GM12872 (cell line): Measurements from ENCODE around the gene IGFBP2.
A peak's percentile ranks its signal among the peaks of the same experiment; 100 is the strongest.

Source experiments
- CTCF ChIP-seq: IDR thresholded peaks from 3 replicates; pipeline ENCODE4 v1.5.1; 2011; ENCODE audit warnings: low read depth, mild to moderate bottlenecking, low read length, moderate library complexity; ENCODE audit not compliant: insufficient read depth

Gene IGFBP2

DNA sequence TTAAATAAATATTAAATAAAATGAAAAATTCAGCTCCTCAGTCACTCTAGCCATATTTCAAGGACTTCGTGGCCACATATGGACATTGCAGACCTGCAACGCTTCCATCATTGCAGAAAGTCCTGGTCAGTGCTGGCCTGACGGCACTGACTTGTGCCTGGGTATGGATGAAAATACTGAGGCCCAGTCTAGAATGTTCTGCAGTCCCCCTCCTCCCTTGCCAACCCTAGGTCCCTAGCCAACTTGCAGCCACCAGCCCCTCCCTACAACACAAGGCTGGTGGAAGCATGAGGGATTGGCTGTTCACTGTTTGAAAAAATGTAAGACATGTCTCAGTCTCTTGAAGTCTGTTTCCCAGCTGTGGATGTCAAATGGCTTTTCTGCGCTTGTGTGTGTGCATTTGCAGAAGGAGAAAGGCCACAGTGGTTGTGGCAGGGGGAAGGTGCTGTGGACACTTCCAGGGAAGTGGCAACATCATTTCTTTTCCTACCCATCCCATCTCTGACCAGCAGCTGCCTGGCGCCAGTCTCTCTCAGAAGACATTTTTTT is 52.2 kb downstream of the IGFBP2 start:
- TF ChIP-seq CTCF = no peak

DNA sequence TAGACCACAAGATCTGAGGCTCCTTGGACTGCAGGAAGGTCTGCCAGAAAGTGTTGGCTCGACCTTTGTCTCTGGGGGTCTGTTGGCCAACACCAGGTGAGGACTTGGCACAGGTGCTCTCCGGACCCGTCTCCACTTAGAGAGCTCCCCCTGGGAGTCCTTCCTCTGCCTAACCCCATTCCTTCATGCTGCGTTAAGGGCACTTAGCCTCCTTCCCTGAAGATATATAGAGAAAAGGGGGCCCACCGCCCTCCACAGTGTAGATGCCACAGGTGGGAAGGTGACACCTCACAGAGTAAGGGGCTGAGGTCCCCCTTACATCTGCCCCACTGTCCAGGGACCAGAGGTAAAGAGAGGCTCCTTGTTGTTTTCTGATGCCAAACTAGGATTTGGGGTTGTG is 53.9 kb downstream of the IGFBP2 start:
- no peak for TF ChIP-seq CTCF

- TF ChIP-seq CTCF = peak; percentile 46; the same call in 2 of the 3 replicates
These were observed 54.4 kb downstream of the IGFBP2 start for GRCh38 chr2:216687646-216688045.

DNA sequence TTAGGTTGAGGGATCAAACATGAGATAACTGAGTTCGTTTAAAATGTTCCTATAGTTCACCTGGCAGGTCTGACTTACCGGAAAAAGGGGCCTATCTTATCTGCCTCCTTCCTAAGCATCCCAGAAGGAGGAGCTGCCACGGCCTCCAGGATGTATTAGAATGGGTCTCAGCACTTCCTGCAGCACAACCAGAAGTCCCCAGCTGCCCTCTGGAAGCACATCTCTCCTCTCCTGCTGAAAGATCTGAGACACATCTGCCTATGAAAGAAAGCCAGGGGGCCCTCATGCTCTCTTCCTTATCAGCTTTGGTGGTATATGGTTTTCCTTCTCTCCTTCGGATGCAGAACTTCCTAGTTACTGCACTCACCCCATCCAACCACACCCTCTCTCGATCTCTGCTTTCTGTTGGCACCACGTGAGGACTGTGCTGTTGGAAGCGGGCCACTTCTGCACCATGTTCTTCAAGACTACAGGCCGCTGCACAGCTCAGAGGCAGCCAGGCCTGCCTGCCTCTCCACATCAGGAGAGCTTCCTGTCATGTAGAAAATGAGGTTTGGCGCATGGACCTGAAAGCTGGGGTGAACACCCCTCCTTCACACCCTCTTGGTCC is 55.6 kb downstream of the IGFBP2 start:
- TF ChIP-seq CTCF = no peak

- TF ChIP-seq CTCF = no peak
These were observed 56.2 kb downstream of the IGFBP2 start for GRCh38 chr2:216689397-216689796.

- TF ChIP-seq CTCF = no peak
These were observed 57.2 kb downstream of the IGFBP2 start for GRCh38 chr2:216690456-216690852.

GRCh38 chr2:216690853-216691741 is 57.9 kb downstream of the IGFBP2 start:
- no peak for TF ChIP-seq CTCF
